HepG2 (cell line): Measurements from ENCODE around the gene SF1. TPM values are rescaled to one million over a fixed set of nuclear protein-coding genes. Genes with fewer than 3 reads are reported as not detected.
A peak's percentile ranks its signal among the peaks of the same experiment; 100 is the strongest.

Source experiments
- ATAC-seq: fragments of 200-7000 bp; cut with Tn5 transposase; 3 replicates; pipeline ENCODE4 v1.9.1; 2020; ENCODE audit warnings: mild to moderate bottlenecking, moderate library complexity
- BruUV-seq: library from RNA; stranded (reverse); fragments of 400-500 nt; replicated peaks from 2 replicates; lab custom pipeline; 2021; lab: Mats Ljungman, UMichigan
- CTCF ChIA-PET: fragments of 300-600 bp; formaldehyde crosslinking; extraction: SDS; loops from one replicate; lab custom pipeline; 2021; ENCODE audit warnings: low total read pairs, inconsistent platforms, low intra/inter-chr PET ratio; lab: Yijun Ruan, JAX
- POLR2A ChIA-PET: fragments of 350-600 bp; sonication (Branson Sonifier 250); formaldehyde crosslinking; loops from one replicate; lab custom pipeline; 2020; ENCODE audit warnings: antibody characterized with exemption, inconsistent platforms; lab: Yijun Ruan, JAX
- DNase-seq: peaks from one replicate; pipeline ENCODE4 v3.0.0-alpha.2; 2015; ENCODE audit warnings: low spot score
- FAIRE-seq: peaks from 3 replicates; lab custom pipeline; 2011; peaks lifted over from hg19 to GRCh38; lab: Jason Lieb, UNC
- H2AFZ ChIP-seq: one replicate; pipeline ENCODE4 v1.6.1; 2011; ENCODE audit warnings: low read length, inconsistent platforms
- H3K27ac ChIP-seq: fragments of 300-600 bp; 3 replicates; pipeline ENCODE4 v1.8.0; 2011; ENCODE audit warnings: mixed run types, mild to moderate bottlenecking, mixed read lengths, low read length, inconsistent platforms; ENCODE audit not compliant: insufficient read depth; ENCODE audit errors: extremely low read length
- H3K27me3 ChIP-seq, 2 experiments: fragments of 200-600 bp in 1 of 2; 2 replicates in 1 of 2; 3 replicates in 1 of 2; pipeline versions ENCODE4 v1.6.0 to v1.8.0; 2011; ENCODE audit warnings: low read length in 2 of 2, mild to moderate bottlenecking in 2 of 2, moderate library complexity in 2 of 2, inconsistent platforms in 1 of 2; ENCODE audit not compliant: insufficient read depth in 2 of 2, control insufficient read depth in 1 of 2
- H3K36me3 ChIP-seq, 2 experiments: fragments of 200-600 bp in 1 of 2; replicated peaks in 1 of 2; 2 replicates in 1 of 2; 3 replicates in 1 of 2; pipeline versions ENCODE4 v1.5.1 to v1.8.0; 2011; ENCODE audit warnings: low read length in 2 of 2, inconsistent platforms in 1 of 2; ENCODE audit not compliant: insufficient read depth in 2 of 2, control insufficient read depth in 1 of 2
- H3K4me1 ChIP-seq: 2 replicates; pipeline ENCODE4 v1.5.1; 2012; ENCODE audit warnings: low read length, inconsistent platforms; ENCODE audit not compliant: insufficient read depth
- H3K4me2 ChIP-seq: 2 replicates; pipeline ENCODE4 v1.6.0; 2011; ENCODE audit warnings: low read depth, low read length, inconsistent platforms
- H3K4me3 ChIP-seq, 3 experiments: fragments of 200-600 bp in 1 of 3; sonication (generic), shearing (Covaris generic) in 1 of 3; replicated peaks in 1 of 3; 2 replicates each; pipeline ENCODE4 v1.5.1; 2011 to 2016; ENCODE audit warnings: low read length in 3 of 3, inconsistent platforms in 2 of 3, low read depth in 2 of 3, mild to moderate bottlenecking in 2 of 3, control low read depth in 1 of 3, mixed read lengths in 1 of 3; ENCODE audit not compliant: insufficient read depth in 1 of 3
- H3K79me2 ChIP-seq: one replicate; pipeline ENCODE4 v1.6.1; 2011; ENCODE audit warnings: low read length, inconsistent platforms; ENCODE audit not compliant: insufficient read depth
- H3K9ac ChIP-seq: 2 replicates; pipeline ENCODE4 v1.6.0; 2011; ENCODE audit warnings: mild to moderate bottlenecking, low read depth, low read length, inconsistent platforms; ENCODE audit not compliant: insufficient read depth
- H3K9me3 ChIP-seq: 2 replicates; pipeline ENCODE4 v1.5.1; 2012; ENCODE audit warnings: mild to moderate bottlenecking, low read length
- H4K20me1 ChIP-seq: 2 replicates; pipeline ENCODE4 v1.6.0; 2011; ENCODE audit warnings: inconsistent platforms, mild to moderate bottlenecking, low read length, moderate library complexity; ENCODE audit not compliant: insufficient read depth
- MTA3 ChIP-seq: sonication (generic); formaldehyde crosslinking; IDR thresholded peaks from 2 replicates; pipeline ENCODE4 v1.4.0; 2020; ENCODE audit warnings: missing genetic modification reagents
- MXI1 ChIP-seq: IDR thresholded peaks from 3 replicates; pipeline ENCODE4 v1.6.1; 2012; ENCODE audit warnings: low read depth, low read length, inconsistent platforms, borderline replicate concordance
- NFIB ChIP-seq: sonication (generic); formaldehyde crosslinking; IDR thresholded peaks from 2 replicates; pipeline ENCODE4 v1.9.0; 2021; ENCODE audit warnings: missing genetic modification reagents, mild to moderate bottlenecking, borderline replicate concordance
- NFYC ChIP-seq: IDR thresholded peaks from 2 replicates; pipeline ENCODE4 v1.6.1; 2016; ENCODE audit warnings: missing genetic modification reagents, missing compliant biosample characterization
- NR2F1 ChIP-seq, 2 experiments: fragments of 450-650 bp in 1 of 2; formaldehyde crosslinking in 1 of 2; IDR thresholded peaks; 2 replicates each; pipeline versions ENCODE4 v1.5.0 to v1.6.1; 2016 to 2020; ENCODE audit warnings: mild to moderate bottlenecking in 1 of 2, missing compliant biosample characterization in 1 of 2, missing genetic modification reagents in 1 of 2, moderate library complexity in 1 of 2
- NR2F6 ChIP-seq, 2 experiments: IDR thresholded peaks; 2 replicates each; pipeline ENCODE4 v1.6.1; 2016; ENCODE audit warnings: antibody characterized with exemption in 1 of 2, mild to moderate bottlenecking in 1 of 2
- PATZ1 ChIP-seq: sonication (generic); formaldehyde crosslinking; IDR thresholded peaks from 2 replicates; pipeline ENCODE4 v1.4.0; 2020; ENCODE audit warnings: missing genetic modification reagents
- THRA ChIP-seq: sonication (generic); formaldehyde crosslinking; IDR thresholded peaks from 2 replicates; pipeline ENCODE4 v1.4.0; 2020; ENCODE audit warnings: missing genetic modification reagents, borderline replicate concordance
- ZFP82 ChIP-seq: sonication (generic); formaldehyde crosslinking; IDR thresholded peaks from 2 replicates; pipeline ENCODE4 v1.5.1; 2020; ENCODE audit warnings: mild to moderate bottlenecking, missing genetic modification reagents, borderline replicate concordance
- ZNF263 ChIP-seq: sonication (generic); formaldehyde crosslinking; IDR thresholded peaks from 2 replicates; pipeline ENCODE4 v1.4.0; 2020; ENCODE audit warnings: missing genetic modification reagents
- ZNF549 ChIP-seq: sonication (generic); formaldehyde crosslinking; IDR thresholded peaks from 2 replicates; pipeline ENCODE4 v1.5.0; 2020; ENCODE audit warnings: missing genetic modification reagents
- WGBS: methylation state at CpG from one replicate; pipeline ENCODE4 v1.1.6; 2017; ENCODE audit warnings: low lambda C conversion rate; 5-methylcytosine and 5-hydroxymethylcytosine counted together
- in situ Hi-C: cut with HindIII; loops from 2 replicates; pipeline ENCODE4 v1.10.0; 2017; ENCODE audit warnings: low pct_unique_long_range_greater_than_20kb; ENCODE audit not compliant: extremely low pct_ligation_motif_present
- intact Hi-C: fragments of 100-400 bp; cut with micrococcal nuclease; formaldehyde crosslinking; loops from one replicate; pipeline ENCODE4 v1.10.0; 2022; ENCODE audit not compliant: unreplicated experiment
- polyA plus RNA-seq, 8 experiments: library from polyadenylated mRNA; depleted of rRNA in 3 of 8; stranded (reverse) in 7 of 8; unstranded in 1 of 8; fragments of >200 nt; fragmentation: Illumina TruSeq in 4 of 8; extraction: Trizol in 4 of 8; gene quantifications; 2 replicates each; pipeline versions ENCODE4 v1.2.1 to v1.2.3, GENCODE V29; 2011 to 2016; ENCODE audit warnings: low read depth in 4 of 8, missing spikeins in 1 of 8, mixed read lengths in 1 of 8; ENCODE audit not compliant: insufficient read depth in 1 of 8
- total RNA-seq, 5 experiments: library from RNA; depleted of rRNA; stranded (reverse); fragments of >200 nt; fragmentation: Illumina TruSeq; extraction: Trizol; gene quantifications; 2 replicates each; pipeline ENCODE4 v1.2.3, GENCODE V29; 2016; ENCODE audit warnings: low read depth in 1 of 5
- TF ChIP-seq, protein P1 (sequence below): sonication (generic); formaldehyde crosslinking; conservative IDR thresholded peaks from 2 replicates; pipeline ENCODE4 v1.4.0; 2020; ENCODE audit warnings: missing genetic modification reagents

The SF1 gene
- total and polyA plus RNA-seq, 2 of the 13 experiments (the other 11 are each of a cell fraction or from before 2014, with no cell fraction given): 55.5 to 70.4 TPM

- TF ChIP-seq NFYC (CRISPR knock-in tag): no peak
- TF ChIP-seq ZFP82: no peak
- no peak for TF ChIP-seq ZNF549 (CRISPR knock-in tag)
- TF ChIP-seq, protein P1, sequence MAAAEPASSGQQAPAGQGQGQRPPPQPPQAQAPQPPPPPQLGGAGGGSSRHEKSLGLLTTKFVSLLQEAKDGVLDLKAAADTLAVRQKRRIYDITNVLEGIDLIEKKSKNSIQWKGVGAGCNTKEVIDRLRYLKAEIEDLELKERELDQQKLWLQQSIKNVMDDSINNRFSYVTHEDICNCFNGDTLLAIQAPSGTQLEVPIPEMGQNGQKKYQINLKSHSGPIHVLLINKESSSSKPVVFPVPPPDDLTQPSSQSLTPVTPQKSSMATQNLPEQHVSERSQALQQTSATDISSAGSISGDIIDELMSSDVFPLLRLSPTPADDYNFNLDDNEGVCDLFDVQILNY (CRISPR knock-in tag): no peak
Measured at GRCh38 chr11:64753019-64753379, 25.3 kb downstream of the SF1 start (continued).

DNA sequence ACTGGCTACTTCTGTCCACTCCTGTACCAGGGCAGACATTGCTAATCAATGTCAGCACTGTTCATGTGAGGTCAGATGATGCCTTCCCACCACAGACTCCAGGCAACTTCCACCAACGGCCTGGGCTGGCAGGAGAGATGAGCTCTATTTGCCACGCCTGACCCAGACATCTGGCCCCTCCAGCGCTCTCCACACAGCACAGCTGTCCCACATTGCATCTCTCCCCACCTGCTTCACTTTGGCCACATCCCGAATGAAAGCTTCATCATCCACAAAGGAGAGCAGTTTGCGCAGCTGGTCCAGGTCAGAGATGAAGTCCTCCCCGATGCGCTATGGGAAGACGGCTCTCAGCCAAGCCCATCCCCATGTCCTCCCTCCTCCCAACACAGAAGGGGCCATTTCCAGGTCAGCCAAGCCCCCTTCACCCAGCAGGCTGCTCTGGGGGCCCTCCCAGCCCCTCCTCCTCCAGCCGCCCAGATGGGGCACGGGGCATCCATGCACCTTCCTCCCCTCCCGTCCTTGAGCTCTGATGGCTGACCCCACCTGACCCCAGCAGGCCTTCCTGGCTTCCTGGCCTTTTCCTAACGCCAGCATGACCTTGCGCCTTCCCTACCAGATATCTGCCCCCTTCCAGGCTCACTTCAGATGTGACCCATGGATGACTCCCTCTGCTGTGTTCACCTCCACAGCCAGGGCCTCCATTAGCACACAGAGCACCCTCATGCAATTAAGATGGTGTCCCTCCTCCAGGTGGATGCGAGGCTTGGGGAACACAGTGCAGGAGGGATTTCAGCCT lies 26.0 kb downstream of the SF1 start:
- H3K27me3 ChIP-seq: peaks cover 3 to 14% of the 10 kb centered on the region in 2 experiments; a peak in 3 of 5 replicates
- no peak overlapping the region for H3K27ac ChIP-seq
- H3K36me3 ChIP-seq: no peaks in the 10 kb centered on the region
- H3K9ac ChIP-seq: no peak overlapping the region
- peaks cover 25% of the 10 kb centered on the region for H3K4me1 ChIP-seq
- H2AFZ ChIP-seq: no peak overlapping the region
- WGBS: 54% methylated on average over 12 of the region's 14 CpGs
- FAIRE-seq (no peak), DNase-seq (no peak)
- POLR2A ChIA-PET: no interaction called here
- 0 out of 2 replicates have a peak, but pooled peaks have one; percentile 16 for TF ChIP-seq NFIB
- TF ChIP-seq NR2F1 (CRISPR knock-in tag; IDR thresholded peaks at IDR 0.05): 0 out of 4 replicates have a peak, but pooled peaks of 1 of the 2 experiments have one; percentile 16
- TF ChIP-seq ZNF263 (CRISPR knock-in tag): peak; percentile 76; the same call in 1 of the 2 replicates
- TF ChIP-seq NR2F6 (IDR thresholded peaks at IDR 0.05): peak; percentile 33
- TF ChIP-seq NR2F6 (CRISPR knock-in tag; IDR thresholded peaks at IDR 0.05): no peak
- TF ChIP-seq THRA (CRISPR knock-in tag): peak; percentile 40; the same call in 1 of the 2 replicates
- TF ChIP-seq MTA3 (CRISPR knock-in tag): no peak
- TF ChIP-seq MXI1: no peak
- 0 out of 2 replicates have a peak, but pooled peaks have one; percentile 19 for TF ChIP-seq PATZ1
- TF ChIP-seq, all 625 proteins: peak for 6
- in situ Hi-C loops: no loop called here
- CTCF ChIA-PET: no interaction called here
- intact Hi-C loops: no loop called here
- peak; percentile 14 for ATAC-seq
- Histone ChIP-seq H3K9me3 (no peaks in the 10 kb centered on the region), H3K4me3 (no peak overlapping the region), H3K4me2 (no peak overlapping the region), H3K79me2 (no peaks in the 10 kb centered on the region), H4K20me1 (no peaks in the 10 kb centered on the region)
- no TSS peak for BruUV-seq
